HCT116 (cell line): ENCODE data around the gene PIGX. TPM values are rescaled to one million over a fixed set of nuclear protein-coding genes. Genes with fewer than 3 reads are reported as not detected.

Source experiments
- ATAC-seq: fragments of 200-7000 bp; cut with Tn5 transposase; 2 replicates; pipeline ENCODE4 v1.9.1; 2020; ENCODE audit warnings: mild to moderate bottlenecking, moderate library complexity
- BruUV-seq: library from RNA; stranded (reverse); fragments of 400-500 nt; replicated peaks from 2 replicates; lab custom pipeline; 2021; lab: Mats Ljungman, UMichigan
- CTCF ChIA-PET: fragments of 300-600 bp; sonication (Branson Sonifier 250); formaldehyde crosslinking; loops from one replicate; lab custom pipeline; 2021; ENCODE audit warnings: antibody characterized with exemption; lab: Charles Lee
- POLR2A ChIA-PET: fragments of 300-600, 350-600 bp; sonication (Branson Sonifier 250); formaldehyde crosslinking; loops from one replicate; lab custom pipeline; 2021; ENCODE audit warnings: antibody characterized with exemption; lab: Charles Lee
- RAD21 ChIA-PET, 2 experiments: fragments of 300-600 bp; sonication (Branson Sonifier 250); formaldehyde crosslinking; loops; one replicate each; lab custom pipeline; 2023; ENCODE audit warnings: low total read pairs in 2 of 2; ENCODE audit not compliant: uncharacterized antibody in 2 of 2, unreplicated experiment in 2 of 2, low non-redundant PET in 1 of 2; lab: Charles Lee
- DNase-seq: peaks from one replicate; pipeline ENCODE4 v3.0.0-alpha.2; 2010; ENCODE audit warnings: low read depth, low spot score
- H2AFZ ChIP-seq: fragments of 200-600 bp; shearing (Covaris generic), sonication (generic); 2 replicates; pipeline ENCODE4 v1.6.1; 2017; ENCODE audit warnings: low read depth, mixed run types, mixed read lengths, antibody characterized with exemption, low read length; ENCODE audit not compliant: poor library complexity, severe bottlenecking
- H3K27ac ChIP-seq: 2 replicates; pipeline ENCODE4 v1.5.1; 2012; ENCODE audit warnings: low read depth, low read length
- H3K27me3 ChIP-seq: fragments of 200-600 bp; sonication (generic); 2 replicates; pipeline ENCODE4 v1.6.1; 2016; ENCODE audit warnings: mixed run types, low read length, mixed read lengths; ENCODE audit not compliant: insufficient read depth
- H3K36me3 ChIP-seq, 2 experiments: fragments of 200-500 bp in 1 of 2; fragments of 200-600 bp in 1 of 2; sonication (Bioruptor generic) in 1 of 2; sonication (generic) in 1 of 2; 2 replicates each; pipeline versions ENCODE4 v1.5.1 to v1.6.1; 2014 to 2016; ENCODE audit warnings: low read length in 2 of 2, inconsistent platforms in 1 of 2, mixed read lengths in 1 of 2, mixed run types in 1 of 2; ENCODE audit not compliant: insufficient read depth in 2 of 2, control insufficient read depth in 1 of 2
- H3K4me1 ChIP-seq, 2 experiments: fragments of 200-600 bp in 1 of 2; sonication (generic) in 1 of 2; 2 replicates each; pipeline versions ENCODE4 v1.5.1 to v1.6.1; 2012 to 2017; ENCODE audit warnings: low read length in 2 of 2, inconsistent platforms in 1 of 2, mild to moderate bottlenecking in 1 of 2, mixed read lengths in 1 of 2, mixed run types in 1 of 2, moderate library complexity in 1 of 2; ENCODE audit not compliant: insufficient read depth in 2 of 2, control insufficient read depth in 1 of 2
- H3K4me2 ChIP-seq: fragments of 200-600 bp; sonication (generic); 2 replicates; pipeline ENCODE4 v1.6.1; 2017; ENCODE audit warnings: mixed run types, low read length, mixed read lengths
- H3K4me3 ChIP-seq, 2 experiments: fragments of 200-600 bp in 1 of 2; sonication (generic) in 1 of 2; replicated peaks in 1 of 2; 2 replicates each; pipeline ENCODE4 v1.5.1; 2011 to 2016; ENCODE audit warnings: low read length in 2 of 2, control low read depth in 1 of 2, low read depth in 1 of 2, mild to moderate bottlenecking in 1 of 2, mixed read lengths in 1 of 2, mixed run types in 1 of 2
- H3K79me2 ChIP-seq: fragments of 200-600 bp; sonication (generic); 2 replicates; pipeline ENCODE4 v1.6.1; 2017; ENCODE audit warnings: mild to moderate bottlenecking, mixed run types, low read length, moderate library complexity, mixed read lengths; ENCODE audit not compliant: insufficient read depth
- H3K9ac ChIP-seq: fragments of 200-600 bp; sonication (generic); 2 replicates; pipeline ENCODE4 v1.6.1; 2016; ENCODE audit warnings: low read length, mixed read lengths
- H3K9me2 ChIP-seq: fragments of 200-600 bp; sonication (generic), shearing (Covaris generic); 2 replicates; pipeline ENCODE4 v1.6.1; 2017; ENCODE audit warnings: mixed run types, mild to moderate bottlenecking, moderate library complexity; ENCODE audit not compliant: insufficient read depth
- H3K9me3 ChIP-seq, 2 experiments: fragments of 200-500 bp in 1 of 2; fragments of 200-600 bp in 1 of 2; sonication (Bioruptor generic) in 1 of 2; sonication (generic) in 1 of 2; 2 replicates each; pipeline ENCODE4 v1.6.1; 2014 to 2017; ENCODE audit warnings: low read length in 2 of 2, mixed read lengths in 2 of 2, inconsistent platforms in 1 of 2, low read depth in 1 of 2, mild to moderate bottlenecking in 1 of 2, mixed run types in 1 of 2, moderate library complexity in 1 of 2; ENCODE audit not compliant: control insufficient read depth in 1 of 2, insufficient read depth in 1 of 2
- H4K20me1 ChIP-seq: fragments of 200-600 bp; sonication (generic), shearing (Covaris generic); 2 replicates; pipeline ENCODE4 v1.6.1; 2017; ENCODE audit warnings: mixed run types, mild to moderate bottlenecking, moderate library complexity; ENCODE audit not compliant: insufficient read depth
- CBX3 ChIP-seq: IDR thresholded peaks from 2 replicates; pipeline ENCODE4 v1.6.1; 2012; ENCODE audit warnings: low read depth
- CEBPB ChIP-seq: IDR thresholded peaks from 2 replicates; pipeline ENCODE4 v1.6.1; 2012; ENCODE audit warnings: low read depth
- EGR1 ChIP-seq: IDR thresholded peaks from 2 replicates; pipeline ENCODE4 v1.6.1; 2012; ENCODE audit warnings: low read depth
- ELF1 ChIP-seq: IDR thresholded peaks from 2 replicates; pipeline ENCODE4 v1.6.1; 2012; ENCODE audit warnings: low read depth, borderline replicate concordance
- EZH2 ChIP-seq: fragments of 200-600 bp; sonication (generic); IDR thresholded peaks from 2 replicates; pipeline ENCODE4 v1.6.1; 2017; ENCODE audit warnings: antibody characterized with exemption, mixed run types
- FOSL1 ChIP-seq: IDR thresholded peaks from 2 replicates; pipeline ENCODE4 v1.6.1; 2012; ENCODE audit warnings: low read depth
- JUND ChIP-seq: IDR thresholded peaks from 2 replicates; pipeline ENCODE4 v1.6.1; 2012
- POLR2A ChIP-seq: IDR thresholded peaks from 2 replicates; pipeline ENCODE4 v1.7.0; 2011; ENCODE audit warnings: borderline replicate concordance; ENCODE audit not compliant: insufficient read depth, insufficient read length; ENCODE audit errors: extremely low read depth
- POLR2AphosphoS5 ChIP-seq: IDR thresholded peaks from 2 replicates; pipeline ENCODE4 v1.6.1; 2011; ENCODE audit warnings: mild to moderate bottlenecking, low read depth, low read length, moderate library complexity
- RAD21 ChIP-seq: IDR thresholded peaks from 2 replicates; pipeline ENCODE4 v1.6.1; 2012; ENCODE audit warnings: low read depth, mild to moderate bottlenecking
- SRF ChIP-seq: IDR thresholded peaks from 2 replicates; pipeline ENCODE4 v1.6.1; 2012; ENCODE audit warnings: low read depth
- YY1 ChIP-seq: IDR thresholded peaks from 2 replicates; pipeline ENCODE4 v1.6.1; 2011; ENCODE audit warnings: low read length, low read depth, moderate library complexity, mild to moderate bottlenecking; ENCODE audit not compliant: insufficient replicate concordance; ENCODE audit errors: extremely low read depth
- ZNF274 ChIP-seq: fragments of 200-500 bp; sonication (Bioruptor generic); IDR thresholded peaks from 2 replicates; pipeline ENCODE4 v1.6.1; 2014; ENCODE audit warnings: mild to moderate bottlenecking, low read depth, low read length, inconsistent platforms
- intact Hi-C: fragments of 100-400 bp; cut with micrococcal nuclease; formaldehyde crosslinking; loops from 2 replicates; pipeline ENCODE4 v1.10.0; 2022
- total RNA-seq: library from RNA; stranded (reverse); gene quantifications from one replicate; pipeline ENCODE4 v1.2.1, GENCODE V29; 2021; ENCODE audit not compliant: unreplicated experiment
- TF ChIP-seq, protein P1 (sequence below): IDR thresholded peaks from 2 replicates; pipeline ENCODE4 v1.6.1; 2012; ENCODE audit warnings: low read depth
- TF ChIP-seq, protein P2 (sequence below), 3 experiments: fragments of 200-600 bp in 1 of 3; sonication (generic) in 1 of 3; IDR thresholded peaks in 2 of 3; conservative IDR thresholded peaks in 1 of 3; 2 replicates each; pipeline ENCODE4 v1.5.1; 2012 to 2017; ENCODE audit warnings: low read depth in 2 of 3, low read length in 2 of 3, antibody characterized with exemption in 1 of 3, borderline replicate concordance in 1 of 3, control low read depth in 1 of 3, mild to moderate bottlenecking in 1 of 3, mixed read lengths in 1 of 3, mixed run types in 1 of 3, moderate library complexity in 1 of 3; ENCODE audit not compliant: insufficient read depth in 1 of 3
- TF ChIP-seq, protein P3 (sequence below): IDR thresholded peaks from 2 replicates; pipeline ENCODE4 v1.6.1; 2011; ENCODE audit warnings: mild to moderate bottlenecking, low read length, moderate library complexity; ENCODE audit not compliant: insufficient replicate concordance; ENCODE audit errors: extremely low read depth
- TF ChIP-seq, protein P4 (sequence below): IDR thresholded peaks from 2 replicates; pipeline ENCODE4 v1.6.1; 2012

PIGX gene
- total RNA-seq, 1 experiment from 2014 or later, result 27.2 TPM

DNA sequence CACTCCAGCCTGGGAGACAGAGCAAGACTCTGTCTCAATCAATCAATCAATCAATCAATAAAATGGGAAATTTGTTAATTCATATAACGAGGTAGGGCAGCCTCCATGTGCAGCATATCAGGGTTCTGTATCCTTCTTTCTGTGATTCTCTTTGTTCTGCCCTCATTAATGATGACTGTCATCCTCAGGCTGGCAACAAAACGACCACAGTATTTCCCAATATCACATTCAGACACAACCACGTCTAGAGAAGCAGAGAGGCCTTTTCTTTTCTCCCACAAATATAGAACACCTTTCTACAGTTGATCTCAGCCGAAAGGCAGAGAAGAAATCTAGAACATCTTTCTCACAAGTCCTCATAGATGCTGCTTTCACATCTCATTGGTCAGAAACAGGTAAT is 11.4 kb upstream of the PIGX start (continued):
- TF ChIP-seq, protein P1, sequence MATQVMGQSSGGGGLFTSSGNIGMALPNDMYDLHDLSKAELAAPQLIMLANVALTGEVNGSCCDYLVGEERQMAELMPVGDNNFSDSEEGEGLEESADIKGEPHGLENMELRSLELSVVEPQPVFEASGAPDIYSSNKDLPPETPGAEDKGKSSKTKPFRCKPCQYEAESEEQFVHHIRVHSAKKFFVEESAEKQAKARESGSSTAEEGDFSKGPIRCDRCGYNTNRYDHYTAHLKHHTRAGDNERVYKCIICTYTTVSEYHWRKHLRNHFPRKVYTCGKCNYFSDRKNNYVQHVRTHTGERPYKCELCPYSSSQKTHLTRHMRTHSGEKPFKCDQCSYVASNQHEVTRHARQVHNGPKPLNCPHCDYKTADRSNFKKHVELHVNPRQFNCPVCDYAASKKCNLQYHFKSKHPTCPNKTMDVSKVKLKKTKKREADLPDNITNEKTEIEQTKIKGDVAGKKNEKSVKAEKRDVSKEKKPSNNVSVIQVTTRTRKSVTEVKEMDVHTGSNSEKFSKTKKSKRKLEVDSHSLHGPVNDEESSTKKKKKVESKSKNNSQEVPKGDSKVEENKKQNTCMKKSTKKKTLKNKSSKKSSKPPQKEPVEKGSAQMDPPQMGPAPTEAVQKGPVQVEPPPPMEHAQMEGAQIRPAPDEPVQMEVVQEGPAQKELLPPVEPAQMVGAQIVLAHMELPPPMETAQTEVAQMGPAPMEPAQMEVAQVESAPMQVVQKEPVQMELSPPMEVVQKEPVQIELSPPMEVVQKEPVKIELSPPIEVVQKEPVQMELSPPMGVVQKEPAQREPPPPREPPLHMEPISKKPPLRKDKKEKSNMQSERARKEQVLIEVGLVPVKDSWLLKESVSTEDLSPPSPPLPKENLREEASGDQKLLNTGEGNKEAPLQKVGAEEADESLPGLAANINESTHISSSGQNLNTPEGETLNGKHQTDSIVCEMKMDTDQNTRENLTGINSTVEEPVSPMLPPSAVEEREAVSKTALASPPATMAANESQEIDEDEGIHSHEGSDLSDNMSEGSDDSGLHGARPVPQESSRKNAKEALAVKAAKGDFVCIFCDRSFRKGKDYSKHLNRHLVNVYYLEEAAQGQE, result no peak
- TF ChIP-seq, protein P2, sequence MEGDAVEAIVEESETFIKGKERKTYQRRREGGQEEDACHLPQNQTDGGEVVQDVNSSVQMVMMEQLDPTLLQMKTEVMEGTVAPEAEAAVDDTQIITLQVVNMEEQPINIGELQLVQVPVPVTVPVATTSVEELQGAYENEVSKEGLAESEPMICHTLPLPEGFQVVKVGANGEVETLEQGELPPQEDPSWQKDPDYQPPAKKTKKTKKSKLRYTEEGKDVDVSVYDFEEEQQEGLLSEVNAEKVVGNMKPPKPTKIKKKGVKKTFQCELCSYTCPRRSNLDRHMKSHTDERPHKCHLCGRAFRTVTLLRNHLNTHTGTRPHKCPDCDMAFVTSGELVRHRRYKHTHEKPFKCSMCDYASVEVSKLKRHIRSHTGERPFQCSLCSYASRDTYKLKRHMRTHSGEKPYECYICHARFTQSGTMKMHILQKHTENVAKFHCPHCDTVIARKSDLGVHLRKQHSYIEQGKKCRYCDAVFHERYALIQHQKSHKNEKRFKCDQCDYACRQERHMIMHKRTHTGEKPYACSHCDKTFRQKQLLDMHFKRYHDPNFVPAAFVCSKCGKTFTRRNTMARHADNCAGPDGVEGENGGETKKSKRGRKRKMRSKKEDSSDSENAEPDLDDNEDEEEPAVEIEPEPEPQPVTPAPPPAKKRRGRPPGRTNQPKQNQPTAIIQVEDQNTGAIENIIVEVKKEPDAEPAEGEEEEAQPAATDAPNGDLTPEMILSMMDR (IDR thresholded peaks at IDR 0.05 in 2 of 3, conservative IDR thresholded peaks at IDR 0.05 in 1 of 3; ENCODE audit: borderline replicate concordance in 1 of 3, insufficient read depth in 1 of 3, low read depth in 2 of 3, low read length in 2 of 3), result no peak
- TF ChIP-seq JUND (no peak), RAD21 (no peak)

DNA sequence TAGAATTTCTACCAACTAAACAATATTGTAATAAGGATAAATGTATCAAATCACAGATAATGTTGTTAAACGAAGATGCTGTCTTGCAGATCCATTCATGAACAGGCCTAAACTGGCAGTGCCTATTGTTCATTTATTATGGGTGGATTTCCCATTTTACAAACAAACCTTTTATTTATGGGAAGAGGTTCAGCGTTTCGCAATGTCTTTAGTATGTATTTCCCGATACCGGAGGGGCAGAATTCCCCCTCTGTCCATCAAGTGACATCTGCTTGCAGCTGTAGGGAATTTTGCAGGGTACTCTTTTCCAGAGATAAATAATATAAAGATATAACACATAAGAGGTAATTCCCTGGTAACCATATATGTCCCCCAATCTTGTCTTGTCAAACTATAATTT is 5.8 kb upstream of the PIGX start:
- TF ChIP-seq POLR2AphosphoS5, result no peak
- no peak for TF ChIP-seq RAD21
- TF ChIP-seq CEBPB, result no peak
- TF ChIP-seq EGR1, result no peak
- no peak for TF ChIP-seq ELF1
- TF ChIP-seq SRF, result no peak
- TF ChIP-seq EZH2, result no peak
- no peak for TF ChIP-seq YY1
- no peak for TF ChIP-seq FOSL1
- no peak for TF ChIP-seq CBX3
- no peak for TF ChIP-seq POLR2A
- TF ChIP-seq, protein P3, sequence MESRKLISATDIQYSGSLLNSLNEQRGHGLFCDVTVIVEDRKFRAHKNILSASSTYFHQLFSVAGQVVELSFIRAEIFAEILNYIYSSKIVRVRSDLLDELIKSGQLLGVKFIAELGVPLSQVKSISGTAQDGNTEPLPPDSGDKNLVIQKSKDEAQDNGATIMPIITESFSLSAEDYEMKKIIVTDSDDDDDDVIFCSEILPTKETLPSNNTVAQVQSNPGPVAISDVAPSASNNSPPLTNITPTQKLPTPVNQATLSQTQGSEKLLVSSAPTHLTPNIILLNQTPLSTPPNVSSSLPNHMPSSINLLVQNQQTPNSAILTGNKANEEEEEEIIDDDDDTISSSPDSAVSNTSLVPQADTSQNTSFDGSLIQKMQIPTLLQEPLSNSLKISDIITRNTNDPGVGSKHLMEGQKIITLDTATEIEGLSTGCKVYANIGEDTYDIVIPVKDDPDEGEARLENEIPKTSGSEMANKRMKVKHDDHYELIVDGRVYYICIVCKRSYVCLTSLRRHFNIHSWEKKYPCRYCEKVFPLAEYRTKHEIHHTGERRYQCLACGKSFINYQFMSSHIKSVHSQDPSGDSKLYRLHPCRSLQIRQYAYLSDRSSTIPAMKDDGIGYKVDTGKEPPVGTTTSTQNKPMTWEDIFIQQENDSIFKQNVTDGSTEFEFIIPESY, result no peak
- TF ChIP-seq ZNF274, result no peak
- no peak for TF ChIP-seq JUND
- TF ChIP-seq, protein P4, sequence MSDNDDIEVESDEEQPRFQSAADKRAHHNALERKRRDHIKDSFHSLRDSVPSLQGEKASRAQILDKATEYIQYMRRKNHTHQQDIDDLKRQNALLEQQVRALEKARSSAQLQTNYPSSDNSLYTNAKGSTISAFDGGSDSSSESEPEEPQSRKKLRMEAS, result no peak

More for the DNA sequence above, 5.8 kb upstream of the PIGX start:
- POLR2A ChIA-PET, result no interaction called here
- intact Hi-C loops, result no loop called here
- ATAC-seq (no peak), DNase-seq (no peak)
- RAD21 ChIA-PET, result no interaction called here
- Histone ChIP-seq H4K20me1 (no peaks in the 10 kb centered on the region), H3K27ac (no peak overlapping the region), H3K79me2 (no peaks in the 10 kb centered on the region), H3K4me2 (no peak overlapping the region), H3K9me3 (no peaks in the 10 kb centered on the region), H3K9me2 (no peaks in the 10 kb centered on the region), H3K27me3 (no peaks in the 10 kb centered on the region), H2AFZ (no peak overlapping the region), H3K9ac (no peak overlapping the region), H3K36me3 (no peaks in the 10 kb centered on the region), H3K4me3 (no peak overlapping the region), H3K4me1 (peaks cover 0 to 4% of the 10 kb centered on the region in 2 experiments; a peak in 3 of 4 replicates)
- CTCF ChIA-PET, result no interaction called here
- BruUV-seq, result TSS peak; percentile 35
